ENCODE results near the gene ZP3.
"Not testable (repeated sequence)": the region's sequence is repeated elsewhere in the genome, so short reads cannot be mapped to it uniquely, and the experiment has no call there.

GRCh38 chr7:76471556-76472221, 46.9 kb downstream of the ZP3 start:
- TF ChIP-seq POLR2A (IDR thresholded peaks at IDR 0.05; ENCODE audit: low read length); GATA1 (IDR thresholded peaks at IDR 0.05; ENCODE audit: low read depth, low read length): not testable (repeated sequence)

Measured in erythroblast (primary cell).